Activated CD8-positive, alpha-beta memory T cell treated with anti-CD3 and anti-CD28 coated beads, Interleukin-2, amount 50 U/mL, for 48 hours (primary cell): ENCODE measurements around the gene TIAM1.

Experiments used
- DNase-seq: peaks from one replicate; pipeline ENCODE4 v3.0.0-alpha.2; 2020

TIAM1 gene

GRCh38 chr21:31352836-31353235, 8.8 kb upstream of the TIAM1 start:
- DNase-seq = no peak

GRCh38 chr21:31351960-31352359, 7.9 kb upstream of the TIAM1 start:
- no peak for DNase-seq

GRCh38 chr21:31351438-31351837, 7.4 kb upstream of the TIAM1 start:
- DNase-seq = no peak

- no peak for DNase-seq
These were observed 5.1 kb upstream of the TIAM1 start for GRCh38 chr21:31349208-31349607.

GRCh38 chr21:31348188-31348587, 4.1 kb upstream of the TIAM1 start:
- DNase-seq = no peak

GRCh38 chr21:31347435-31348032, 3.5 kb upstream of the TIAM1 start:
- DNase-seq = no peak

- no peak for DNase-seq
These were observed 2.3 kb upstream of the TIAM1 start for GRCh38 chr21:31346256-31346821.

GRCh38 chr21:31345136-31345535, 1.1 kb upstream of the TIAM1 start:
- DNase-seq = no peak

- no peak for DNase-seq
These were observed 991 bp downstream of the TIAM1 start for GRCh38 chr21:31343030-31343510.

- no peak for DNase-seq
These were observed 1.7 kb downstream of the TIAM1 start for GRCh38 chr21:31342348-31342747.

- no peak for DNase-seq
These were observed 3.0 kb downstream of the TIAM1 start for GRCh38 chr21:31340942-31341487.

GRCh38 chr21:31340514-31340913, 3.5 kb downstream of the TIAM1 start:
- DNase-seq = no peak

- no peak for DNase-seq
These were observed 4.3 kb downstream of the TIAM1 start for GRCh38 chr21:31339721-31340120.

GRCh38 chr21:31338908-31339368, 5.1 kb downstream of the TIAM1 start:
- DNase-seq = no peak

- DNase-seq = no peak
These were observed 5.8 kb downstream of the TIAM1 start for GRCh38 chr21:31337996-31338907.

GRCh38 chr21:31337086-31337485, 7.0 kb downstream of the TIAM1 start:
- no peak for DNase-seq

GRCh38 chr21:31336739-31337040, 7.4 kb downstream of the TIAM1 start:
- DNase-seq = no peak

GRCh38 chr21:31335957-31336738, 7.9 kb downstream of the TIAM1 start:
- DNase-seq = no peak

- DNase-seq = no peak
These were observed 9.4 kb downstream of the TIAM1 start for GRCh38 chr21:31334648-31335121.

- DNase-seq = no peak
These were observed 11.5 kb downstream of the TIAM1 start for GRCh38 chr21:31332525-31332924.

GRCh38 chr21:31331231-31331630, 12.8 kb downstream of the TIAM1 start:
- no peak for DNase-seq

GRCh38 chr21:31330144-31330483, 13.9 kb downstream of the TIAM1 start:
- no peak for DNase-seq
